NOMO-1 treated with dmso at 0.1 percent for 144 hours (cell line): Measurements from ENCODE around the gene PARL.

ENCODE experiments used
- DNase-seq: peaks from one replicate; lab custom pipeline; 2025; ENCODE audit not compliant: unreplicated experiment; lab: John Stamatoyannopoulos, UW

PARL gene

GRCh38 chr3:183884427-183885296 lies at the start of gene PARL:
PARL (minus strand) TSS chr3:183884880; CDS start chr3:183884846, 34 bp downstream.
- peak; percentile 98 for DNase-seq

GRCh38 chr3:183933160-183933559 lies 48.5 kb upstream of the PARL start:
- no peak for DNase-seq

GRCh38 chr3:183931881-183932280 lies 47.2 kb upstream of the PARL start:
- DNase-seq: no peak

GRCh38 chr3:183930086-183930485 lies 45.4 kb upstream of the PARL start:
- DNase-seq: no peak

GRCh38 chr3:183927059-183927458 lies 42.4 kb upstream of the PARL start:
- DNase-seq: no peak

- DNase-seq: no peak
These were observed 40.3 kb upstream of the PARL start for GRCh38 chr3:183924956-183925355.

- no peak for DNase-seq
These were observed 39.9 kb upstream of the PARL start for GRCh38 chr3:183924543-183924942.

- DNase-seq: no peak
These were observed 37.7 kb upstream of the PARL start for GRCh38 chr3:183922421-183922820.

- DNase-seq: no peak
These were observed 36.4 kb upstream of the PARL start for GRCh38 chr3:183921096-183921495.

GRCh38 chr3:183920416-183920815 lies 35.7 kb upstream of the PARL start:
- DNase-seq: no peak

- DNase-seq: no peak
These were observed 33.5 kb upstream of the PARL start for GRCh38 chr3:183918178-183918577.

GRCh38 chr3:183917776-183918175 lies 33.1 kb upstream of the PARL start:
- no peak for DNase-seq

GRCh38 chr3:183914856-183915255 lies 30.2 kb upstream of the PARL start:
- no peak for DNase-seq

GRCh38 chr3:183913580-183913920 lies 28.9 kb upstream of the PARL start:
- DNase-seq: no peak

GRCh38 chr3:183912895-183913579 lies 28.4 kb upstream of the PARL start:
- DNase-seq: no peak

GRCh38 chr3:183911763-183912506 lies 27.3 kb upstream of the PARL start:
- DNase-seq: no peak

- DNase-seq: no peak
These were observed 26.4 kb upstream of the PARL start for GRCh38 chr3:183911087-183911486.

GRCh38 chr3:183909030-183909600 lies 24.4 kb upstream of the PARL start:
- no peak for DNase-seq

GRCh38 chr3:183907911-183908331 lies 23.2 kb upstream of the PARL start:
- DNase-seq: no peak

GRCh38 chr3:183907176-183907575 lies 22.5 kb upstream of the PARL start:
- no peak for DNase-seq

- DNase-seq: no peak
These were observed 21.7 kb upstream of the PARL start for GRCh38 chr3:183906234-183906921.
